Breast epithelium (tissue), 3 donors: ENCODE measurements around the gene ATOX1.

Source experiments
- POLR2A ChIP-seq: fragments of 450-650 bp; IDR thresholded peaks from one replicate; pipeline ENCODE4 v1.6.1; 2016; ENCODE audit warnings: antibody characterized with exemption, mild to moderate bottlenecking, moderate library complexity
- POLR2AphosphoS5 ChIP-seq, 3 donors: sonication (generic); formaldehyde crosslinking; IDR thresholded peaks; one replicate each; pipeline ENCODE4 v1.6.1; 2017; ENCODE audit warnings: antibody characterized with exemption in 3 of 3
- TF ChIP-seq, protein P1 (sequence below), 3 donors: fragments of 450-650 bp; IDR thresholded peaks; one replicate each; pipeline ENCODE4 v1.5.1; 2016 to 2017; ENCODE audit warnings: antibody characterized with exemption in 3 of 3, mild to moderate bottlenecking in 3 of 3, moderate library complexity in 3 of 3

DNA sequence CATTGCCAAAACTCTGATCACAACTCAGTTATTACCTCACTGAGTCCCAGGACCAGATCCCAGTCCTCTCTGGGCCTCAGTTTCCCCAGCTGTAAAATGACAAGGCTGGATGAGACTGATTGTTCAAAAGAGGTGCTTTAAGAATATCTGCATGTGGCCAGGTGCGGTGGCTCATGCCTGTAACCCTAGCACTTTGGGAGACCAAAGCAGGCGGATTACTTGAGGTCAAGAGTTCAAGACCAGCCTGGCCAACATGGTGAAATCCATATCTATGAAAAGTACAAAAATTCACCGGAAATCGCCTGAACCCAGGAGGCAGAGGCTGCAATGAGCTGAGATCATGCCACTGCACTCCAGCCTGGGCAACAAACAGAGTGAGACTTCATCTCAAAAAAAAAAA is 8.3 kb downstream of the ATOX1 start:
- TF ChIP-seq, protein P1, sequence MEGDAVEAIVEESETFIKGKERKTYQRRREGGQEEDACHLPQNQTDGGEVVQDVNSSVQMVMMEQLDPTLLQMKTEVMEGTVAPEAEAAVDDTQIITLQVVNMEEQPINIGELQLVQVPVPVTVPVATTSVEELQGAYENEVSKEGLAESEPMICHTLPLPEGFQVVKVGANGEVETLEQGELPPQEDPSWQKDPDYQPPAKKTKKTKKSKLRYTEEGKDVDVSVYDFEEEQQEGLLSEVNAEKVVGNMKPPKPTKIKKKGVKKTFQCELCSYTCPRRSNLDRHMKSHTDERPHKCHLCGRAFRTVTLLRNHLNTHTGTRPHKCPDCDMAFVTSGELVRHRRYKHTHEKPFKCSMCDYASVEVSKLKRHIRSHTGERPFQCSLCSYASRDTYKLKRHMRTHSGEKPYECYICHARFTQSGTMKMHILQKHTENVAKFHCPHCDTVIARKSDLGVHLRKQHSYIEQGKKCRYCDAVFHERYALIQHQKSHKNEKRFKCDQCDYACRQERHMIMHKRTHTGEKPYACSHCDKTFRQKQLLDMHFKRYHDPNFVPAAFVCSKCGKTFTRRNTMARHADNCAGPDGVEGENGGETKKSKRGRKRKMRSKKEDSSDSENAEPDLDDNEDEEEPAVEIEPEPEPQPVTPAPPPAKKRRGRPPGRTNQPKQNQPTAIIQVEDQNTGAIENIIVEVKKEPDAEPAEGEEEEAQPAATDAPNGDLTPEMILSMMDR (IDR thresholded peaks at IDR 0.05) = no peak
- TF ChIP-seq POLR2AphosphoS5 (IDR thresholded peaks at IDR 0.05) = no peak
- no peak for TF ChIP-seq POLR2A
